IMR-90 (cell line): ENCODE measurements around the gene ACACA.

Experiments used
- BHLHE40 ChIP-seq: fragments of 150-350 bp; IDR thresholded peaks from 2 replicates; pipeline ENCODE4 v1.6.1; 2016; ENCODE audit warnings: mild to moderate bottlenecking, low read depth, low read length
- CTCF ChIP-seq: conservative IDR thresholded peaks from 2 replicates; pipeline ENCODE4 v1.5.1; 2012; ENCODE audit warnings: mild to moderate bottlenecking, low read depth, low read length, improper control_type of control experiment
- MAFK ChIP-seq: IDR thresholded peaks from 2 replicates; pipeline ENCODE4 v1.6.1; 2012; ENCODE audit warnings: low read depth, low read length, improper control_type of control experiment
- NFE2L2 ChIP-seq: fragments of 150-350 bp; IDR thresholded peaks from 2 replicates; pipeline ENCODE4 v1.6.1; 2016; ENCODE audit warnings: low read depth, mild to moderate bottlenecking, low read length
- POLR2A ChIP-seq: IDR thresholded peaks from 2 replicates; pipeline ENCODE4 v1.6.1; 2012; ENCODE audit warnings: mild to moderate bottlenecking, low read depth, low read length
- RAD21 ChIP-seq: IDR thresholded peaks from 2 replicates; pipeline ENCODE4 v1.6.1; 2012; ENCODE audit warnings: low read length, improper control_type of control experiment
- SMC3 ChIP-seq: fragments of 150-350 bp; IDR thresholded peaks from 2 replicates; pipeline ENCODE4 v1.6.1; 2016; ENCODE audit warnings: low read depth, mild to moderate bottlenecking, antibody characterized with exemption, low read length, moderate library complexity

- TF ChIP-seq MAFK (no peak), CTCF (no peak), BHLHE40 (no peak), POLR2A (no peak), NFE2L2 (no peak), RAD21 (no peak), SMC3 (no peak)
Measured at GRCh38 chr17:37098910-37099664, 307.5 kb downstream of the ACACA start.
